ENCODE data around the gene CHRD. TPM values are rescaled to one million over a fixed set of nuclear protein-coding genes. Genes with fewer than 3 reads are reported as not detected.

CHRD gene
- 0.09 and 0.28 TPM in 2 replicates for total RNA-seq

DNA sequence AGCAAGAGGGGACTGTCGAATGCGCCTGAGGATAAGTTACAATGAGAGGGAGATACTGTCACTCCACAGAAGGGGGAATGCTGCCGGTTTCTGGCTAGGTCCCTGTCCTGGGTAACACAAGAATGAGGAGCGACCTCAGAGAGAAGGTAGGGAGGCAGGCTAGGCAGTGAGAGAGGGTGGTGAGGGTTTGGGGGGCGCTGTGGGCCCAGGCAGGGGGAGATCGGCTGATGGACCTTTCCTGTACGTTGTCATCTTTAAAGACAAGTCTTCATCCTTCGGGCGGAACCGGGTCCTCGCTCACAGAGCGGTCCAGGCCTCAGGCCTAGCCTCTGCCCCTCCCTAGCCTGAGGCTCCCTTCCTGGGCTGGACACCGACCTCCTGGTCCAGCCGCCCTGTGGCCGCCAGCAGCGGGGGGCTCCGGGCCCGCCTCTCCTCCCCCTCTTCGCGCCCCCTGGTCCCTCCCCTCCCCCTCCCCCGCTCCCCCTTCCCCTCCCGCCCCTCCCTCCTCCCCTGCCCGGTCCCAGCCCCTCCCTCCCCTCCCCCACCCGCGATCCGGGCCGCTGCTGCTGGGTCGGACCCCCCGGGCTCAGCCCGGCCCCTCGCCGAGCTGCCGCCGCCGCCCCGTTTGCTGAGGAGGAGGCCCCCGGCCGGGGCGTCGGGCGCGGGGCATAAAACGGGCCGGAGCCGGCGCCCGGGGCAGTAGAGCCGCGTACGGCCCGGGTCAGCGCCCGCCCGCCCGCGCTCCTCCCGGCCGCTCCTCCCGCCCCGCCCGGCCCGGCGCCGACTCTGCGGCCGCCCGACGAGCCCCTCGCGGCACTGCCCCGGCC lies at the start of gene CHRD:
Gene CHRD (plus strand): TSS at position 697 of the 827 bp plus-strand sequence. CDS start 265 bp downstream, outside the sequence.

DNA sequence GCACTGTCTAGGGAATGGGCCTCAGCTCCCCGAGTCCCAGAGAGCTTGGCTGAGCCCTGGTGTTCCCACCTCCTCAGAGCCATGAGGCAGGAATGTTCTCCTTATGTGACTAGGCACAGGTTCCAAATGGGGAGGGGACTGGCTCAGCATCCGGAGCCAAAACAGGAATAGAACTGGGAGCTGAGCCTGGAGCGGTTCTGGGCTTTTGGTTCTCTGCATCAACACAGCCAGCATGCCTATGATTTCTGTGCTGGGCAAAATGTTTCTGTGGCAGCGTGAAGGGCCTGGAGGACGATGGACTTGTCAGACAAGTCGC lies 42.5 kb upstream of the CHRD start, which contains the start of gene FAM131A:
Gene FAM131A (plus strand): TSS at position 202 of the 316 bp plus-strand sequence. CDS start 31 bp downstream, at position 233.

DNA sequence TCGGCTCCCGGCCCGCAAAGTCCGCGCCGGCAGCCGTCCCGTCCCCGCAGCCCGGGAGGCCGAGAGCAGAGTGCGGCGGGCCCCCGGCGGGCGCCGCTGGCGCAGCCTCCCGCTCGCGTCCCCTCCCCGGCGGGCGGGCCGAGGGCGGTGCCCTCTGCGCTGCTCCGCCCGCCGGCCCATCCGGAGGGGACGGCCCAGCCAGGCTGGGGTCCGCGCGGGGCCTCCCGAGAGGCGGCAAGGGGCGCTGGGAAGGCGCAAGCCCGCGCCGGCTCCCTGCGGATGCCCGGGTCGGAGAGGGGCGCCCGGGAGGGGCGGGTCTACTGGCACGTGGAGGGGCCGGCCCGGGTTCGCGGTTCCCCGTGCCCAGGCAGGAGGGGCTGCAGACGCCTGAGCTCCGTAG lies 18.3 kb upstream of the CHRD start, which contains the start of the genes CLCN2 and POLR2H:
Gene CLCN2 (minus strand): TSS at position 74 of the 400 bp plus-strand sequence. CDS start 126 bp downstream, outside the sequence.
Gene POLR2H (plus strand): TSS at position 179 of the 400 bp plus-strand sequence. CDS start 1,783 bp downstream, outside the sequence.

DNA sequence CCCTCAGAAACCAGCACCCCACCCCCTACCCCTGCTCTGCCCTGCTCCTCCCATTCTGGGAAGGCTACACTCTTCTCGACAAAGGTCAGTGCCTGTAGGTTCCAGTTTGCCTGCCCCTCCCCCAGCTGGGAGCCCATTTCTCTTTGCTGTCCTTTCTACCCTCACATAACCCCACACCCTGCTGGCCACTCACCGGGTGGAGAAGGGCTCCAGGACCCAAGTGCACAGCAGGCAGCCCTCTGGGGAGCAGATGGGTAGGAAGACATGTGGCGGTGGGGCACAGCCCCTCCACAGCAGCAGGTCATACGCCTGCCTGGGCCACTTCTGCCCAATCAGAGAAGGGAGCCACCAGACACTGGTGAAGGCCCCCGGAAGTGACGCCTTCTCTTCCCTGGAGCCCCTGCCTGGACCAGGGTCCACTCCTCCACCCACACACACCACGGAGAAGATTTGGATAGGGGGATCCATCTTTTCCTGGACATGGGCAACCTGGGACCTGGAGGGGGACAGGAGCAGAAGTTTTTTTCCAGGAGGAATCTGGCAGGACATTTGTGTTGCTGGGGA lies 1.9 kb upstream of the CHRD start, which contains the start of gene THPO:
Gene THPO (minus strand): TSS at position 326 of the 564 bp plus-strand sequence. CDS start 1,948 bp downstream, outside the sequence.

Other genes starting within 250 kb of the CHRD start
- 39.6 and 41.7 TPM in 2 replicates for gene EIF2B5, start 244.7 kb upstream of the CHRD start, total RNA-seq
- 26.0 and 31.9 TPM in 2 replicates for gene DVL3, start 224.7 kb upstream of the CHRD start, total RNA-seq
- gene AP2M1, start 205.2 kb upstream of the CHRD start, total RNA-seq = 476 and 505 TPM in 2 replicates
- 46.4 and 47.9 TPM in 2 replicates for gene ABCF3, start 193.9 kb upstream of the CHRD start, total RNA-seq
- under 0.01 TPM in 1 of 2 replicates, not detected in the other for gene VWA5B2, start 150.5 kb upstream of the CHRD start, total RNA-seq
- gene ALG3, start 131.1 kb upstream of the CHRD start, total RNA-seq = 19.1 and 24.6 TPM in 2 replicates
- gene EEF1AKMT4, start 130.4 kb upstream of the CHRD start, total RNA-seq = 3.6 and 4.9 TPM in 2 replicates
- 0.19 TPM in 1 of 2 replicates, not detected in the other for gene CAMK2N2, start 118.5 kb upstream of the CHRD start, total RNA-seq
- gene ECE2, start 104.0 kb upstream of the CHRD start, total RNA-seq = not detected in 2 replicates
- 666 and 747 TPM in 2 replicates for gene PSMD2, start 80.8 kb upstream of the CHRD start, total RNA-seq
- gene EIF4G1, start 65.4 kb upstream of the CHRD start, total RNA-seq = 359 and 457 TPM in 2 replicates
- 21.1 and 42.1 TPM in 2 replicates for gene FAM131A, start 42.5 kb upstream of the CHRD start, total RNA-seq
- 1.6 and 2.8 TPM in 2 replicates for gene CLCN2, start 18.4 kb upstream of the CHRD start, total RNA-seq
- 102 TPM in 2 replicates for gene POLR2H, start 18.3 kb upstream of the CHRD start, total RNA-seq
- not detected in 2 replicates for gene THPO, start 1.8 kb upstream of the CHRD start, total RNA-seq
- gene EPHB3, start 181.7 kb downstream of the CHRD start, total RNA-seq = under 0.01 TPM in 1 of 2 replicates, not detected in the other

Data from endothelial cell of coronary artery (primary cell).